Muscle of arm (tissue), 12 donors: ENCODE data around the gene ADCK2. TPM values are rescaled to one million over a fixed set of nuclear protein-coding genes. Genes with fewer than 3 reads are reported as not detected.
"Not testable (repeated sequence)": the region's sequence is repeated elsewhere in the genome, so short reads cannot be mapped to it uniquely, and the experiment has no call there.

ENCODE experiments used
- DNase-seq: peaks from one replicate; pipeline ENCODE4 v3.0.0-alpha.2; 2013
- polyA plus RNA-seq, 12 donors: library from polyadenylated mRNA; unstranded; fragments of 120-200 nt; gene quantifications; one replicate each; pipeline ENCODE4 v1.2.1, GENCODE V29; 2013; ENCODE audit not compliant: insufficient read length in 12 of 12

ADCK2 gene
- polyA plus RNA-seq, 12 donors, result 6.8 to 18.3 (median 12.7) TPM; not detected in 1

- DNase-seq, result no peak
These were observed 29.3 kb upstream of the ADCK2 start for GRCh38 chr7:140643416-140643815.

- not testable (repeated sequence) for DNase-seq
These were observed 28.0 kb upstream of the ADCK2 start for GRCh38 chr7:140644761-140645160.

- DNase-seq, result no peak
These were observed 27.4 kb upstream of the ADCK2 start for GRCh38 chr7:140645166-140645900.

- DNase-seq, result no peak
These were observed 25.7 kb upstream of the ADCK2 start for GRCh38 chr7:140646931-140647647.

GRCh38 chr7:140649556-140650205 lies 23.1 kb upstream of the ADCK2 start:
- DNase-seq, result no peak

GRCh38 chr7:140650367-140650766 lies 22.4 kb upstream of the ADCK2 start:
- DNase-seq, result no peak

GRCh38 chr7:140653319-140654108 lies 19.2 kb upstream of the ADCK2 start:
- DNase-seq, result peak; percentile 86

- no peak for DNase-seq
These were observed 18.7 kb upstream of the ADCK2 start for GRCh38 chr7:140654109-140654387.

- no peak for DNase-seq
These were observed 18.1 kb upstream of the ADCK2 start for GRCh38 chr7:140654661-140655060.

- no peak for DNase-seq
These were observed 17.0 kb upstream of the ADCK2 start for GRCh38 chr7:140655511-140656408.

GRCh38 chr7:140656548-140657515 lies 15.9 kb upstream of the ADCK2 start:
- no peak for DNase-seq

GRCh38 chr7:140657891-140658290 lies 14.9 kb upstream of the ADCK2 start:
- no peak for DNase-seq

- no peak for DNase-seq
These were observed 12.9 kb upstream of the ADCK2 start for GRCh38 chr7:140659856-140660255.

GRCh38 chr7:140661124-140661523 lies 11.6 kb upstream of the ADCK2 start:
- no peak for DNase-seq

- not testable (repeated sequence) for DNase-seq
These were observed 9.8 kb upstream of the ADCK2 start for GRCh38 chr7:140662938-140663337.

- DNase-seq, result no peak
These were observed 5.3 kb upstream of the ADCK2 start for GRCh38 chr7:140667476-140667875.

GRCh38 chr7:140668641-140669040 lies 4.1 kb upstream of the ADCK2 start:
- DNase-seq, result no peak

- DNase-seq, result no peak
These were observed 3.4 kb upstream of the ADCK2 start for GRCh38 chr7:140669352-140669751.

GRCh38 chr7:140669862-140670261 lies 2.9 kb upstream of the ADCK2 start:
- not testable (repeated sequence) for DNase-seq
